GM12892 (cell line): Measurements from ENCODE around the gene KIFC3.
"Not testable (repeated sequence)": the region's sequence is repeated elsewhere in the genome, so short reads cannot be mapped to it uniquely, and the experiment has no call there.

Source experiments
- DNase-seq: peaks from one replicate; pipeline ENCODE4 v3.0.0; 2011; ENCODE audit not compliant: insufficient read length
- FAIRE-seq: peaks from 2 replicates; lab custom pipeline; 2011; peaks lifted over from hg19 to GRCh38; lab: Jason Lieb, UNC
- POLR2A ChIP-seq: IDR thresholded peaks from 2 replicates; pipeline ENCODE4 v1.6.1; 2011; ENCODE audit warnings: low read depth, low read length, control low read depth
- POLR2AphosphoS5 ChIP-seq: IDR thresholded peaks from 2 replicates; pipeline ENCODE4 v1.6.1; 2011; ENCODE audit warnings: low read depth, low read length, control low read depth
- TAF1 ChIP-seq: IDR thresholded peaks from 2 replicates; pipeline ENCODE4 v1.6.1; 2011; ENCODE audit warnings: low read depth, mild to moderate bottlenecking, control low read depth, low read length, borderline replicate concordance

The KIFC3 gene

DNA sequence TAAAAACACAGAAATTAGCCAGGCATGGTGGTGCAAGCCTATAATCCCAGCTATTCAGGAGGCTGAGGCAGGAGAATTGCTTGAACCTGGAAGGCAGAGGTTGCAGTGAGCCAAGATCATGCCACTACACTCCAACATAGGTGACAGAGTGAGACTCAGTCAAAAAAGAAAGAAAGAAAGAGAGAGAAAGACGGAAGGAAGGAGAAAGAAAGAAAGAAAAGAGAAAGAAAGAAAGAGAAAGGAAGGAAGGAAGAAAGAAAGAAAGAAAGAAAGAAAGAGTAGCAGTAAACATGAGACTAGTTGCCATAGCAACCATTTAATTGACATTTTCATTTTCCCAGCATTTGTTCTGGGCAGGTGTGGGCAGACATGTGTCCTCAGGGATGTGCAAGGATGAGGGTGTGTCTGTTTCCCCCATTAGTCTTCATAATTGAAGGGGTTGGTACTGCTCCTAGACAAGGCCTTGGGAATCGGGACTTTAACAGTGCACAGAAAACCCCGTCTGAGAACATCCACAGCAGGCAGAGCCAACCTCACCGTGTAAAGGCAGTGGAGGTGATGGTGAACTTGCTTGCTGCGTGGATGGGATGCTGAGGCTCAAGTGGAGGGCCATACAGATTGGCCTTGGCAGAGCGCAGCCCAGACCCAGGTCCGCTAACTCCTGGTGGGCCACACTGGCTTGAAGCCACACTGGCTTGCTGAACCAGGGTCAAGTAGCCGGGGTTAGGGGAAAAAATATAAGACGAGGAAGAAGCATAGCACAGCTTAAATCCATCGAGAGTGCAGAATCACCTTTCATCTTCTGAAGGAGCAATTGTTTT lies 35.2 kb upstream of the KIFC3 start:
- no peak for TF ChIP-seq POLR2AphosphoS5
- TF ChIP-seq POLR2A: no peak
- TF ChIP-seq TAF1: no peak
- no peak for DNase-seq
- FAIRE-seq: no peak

DNA sequence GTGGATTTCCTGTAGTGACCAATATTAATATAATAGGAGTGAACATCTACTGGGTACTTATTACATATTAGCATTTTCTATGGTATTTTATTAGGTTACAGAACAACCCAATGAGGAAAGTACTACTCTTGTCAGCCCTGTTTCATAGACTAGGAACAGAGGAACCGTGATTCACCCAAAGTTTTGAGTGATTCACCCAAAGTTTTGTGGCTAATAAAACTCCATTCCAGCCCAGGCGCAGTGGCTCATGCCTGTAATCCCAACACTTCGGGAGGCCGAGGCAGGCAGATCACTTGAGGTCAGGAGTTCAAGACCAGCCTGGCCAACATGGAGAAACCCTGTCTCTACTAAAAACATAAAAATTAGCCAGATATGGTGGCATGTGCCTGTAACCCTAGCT lies 33.1 kb upstream of the KIFC3 start:
- not testable (repeated sequence) for FAIRE-seq, DNase-seq

DNA sequence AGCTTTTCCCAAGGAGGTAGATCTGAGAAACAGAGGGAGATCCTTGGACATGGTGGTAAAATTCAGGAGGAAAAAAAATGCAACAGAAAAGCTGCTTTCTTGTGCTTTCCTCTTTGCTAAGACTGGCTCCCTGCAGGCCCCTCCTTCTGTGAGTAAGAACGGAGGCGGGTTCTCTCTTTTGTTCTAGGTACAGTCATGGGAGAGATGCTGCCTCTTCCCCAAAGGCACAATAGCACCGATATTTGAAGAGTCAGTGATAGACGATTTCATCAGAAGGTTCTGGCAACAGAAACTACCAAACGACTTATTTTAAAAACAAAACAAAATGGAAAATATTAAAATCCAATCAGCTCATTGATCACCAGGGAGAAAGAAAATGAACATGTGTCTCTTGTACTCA lies 32.6 kb upstream of the KIFC3 start:
- TF ChIP-seq POLR2A (no peak), TAF1 (no peak), POLR2AphosphoS5 (no peak)
- DNase-seq (no peak), FAIRE-seq (no peak)

DNA sequence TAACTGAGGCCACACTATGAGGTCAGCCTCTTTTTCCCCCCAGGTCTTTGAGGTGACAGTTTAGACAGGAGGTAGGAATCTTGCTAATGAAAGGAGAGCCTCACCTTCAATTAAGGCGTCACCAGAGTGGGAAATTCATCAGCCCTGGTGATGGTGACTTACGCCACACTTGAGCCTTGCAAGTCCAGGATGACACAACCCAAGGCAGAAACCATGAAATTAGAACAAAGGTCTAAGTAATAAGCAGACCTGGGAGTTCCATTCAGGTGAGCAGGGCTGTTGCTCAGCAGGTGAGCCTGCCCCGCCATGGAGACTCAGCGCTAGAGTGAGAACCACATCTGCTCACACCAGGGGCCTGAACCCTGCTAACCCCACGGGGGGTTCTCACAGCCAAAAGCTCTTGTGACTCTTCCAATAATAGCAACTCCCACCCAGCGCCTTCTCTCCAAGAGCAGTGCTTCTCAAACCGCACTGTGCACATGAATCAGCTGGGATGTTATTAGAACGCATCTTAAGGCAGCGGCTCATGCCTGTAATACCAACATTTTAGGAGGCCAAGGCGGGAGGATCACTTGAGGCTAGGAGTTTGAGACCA lies 28.7 kb upstream of the KIFC3 start:
- DNase-seq (no peak), FAIRE-seq (no peak)
- TF ChIP-seq TAF1 (no peak), POLR2A (no peak), POLR2AphosphoS5 (no peak)

DNA sequence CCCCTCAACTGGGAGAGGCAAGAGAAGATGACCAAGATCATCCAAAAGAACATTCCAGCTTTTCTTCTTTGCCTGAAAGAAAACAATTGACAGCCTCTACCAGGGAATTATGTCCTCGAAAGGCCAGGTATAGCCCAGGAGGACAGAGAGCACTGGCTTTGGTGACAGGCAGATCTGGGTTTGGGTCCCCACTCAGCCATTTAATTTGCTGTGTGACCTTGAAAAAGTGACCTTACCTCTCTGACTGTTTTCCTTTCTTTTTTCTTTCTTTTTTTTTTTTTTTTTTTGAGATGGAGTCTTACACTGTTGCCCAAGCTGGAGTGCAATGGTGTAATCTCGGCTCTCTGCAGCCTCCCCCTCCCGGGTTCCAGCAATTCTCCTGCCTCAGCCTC lies 27.7 kb upstream of the KIFC3 start:
- no peak for FAIRE-seq
- TF ChIP-seq TAF1 (no peak), POLR2AphosphoS5 (no peak), POLR2A (no peak)
- DNase-seq: no peak

DNA sequence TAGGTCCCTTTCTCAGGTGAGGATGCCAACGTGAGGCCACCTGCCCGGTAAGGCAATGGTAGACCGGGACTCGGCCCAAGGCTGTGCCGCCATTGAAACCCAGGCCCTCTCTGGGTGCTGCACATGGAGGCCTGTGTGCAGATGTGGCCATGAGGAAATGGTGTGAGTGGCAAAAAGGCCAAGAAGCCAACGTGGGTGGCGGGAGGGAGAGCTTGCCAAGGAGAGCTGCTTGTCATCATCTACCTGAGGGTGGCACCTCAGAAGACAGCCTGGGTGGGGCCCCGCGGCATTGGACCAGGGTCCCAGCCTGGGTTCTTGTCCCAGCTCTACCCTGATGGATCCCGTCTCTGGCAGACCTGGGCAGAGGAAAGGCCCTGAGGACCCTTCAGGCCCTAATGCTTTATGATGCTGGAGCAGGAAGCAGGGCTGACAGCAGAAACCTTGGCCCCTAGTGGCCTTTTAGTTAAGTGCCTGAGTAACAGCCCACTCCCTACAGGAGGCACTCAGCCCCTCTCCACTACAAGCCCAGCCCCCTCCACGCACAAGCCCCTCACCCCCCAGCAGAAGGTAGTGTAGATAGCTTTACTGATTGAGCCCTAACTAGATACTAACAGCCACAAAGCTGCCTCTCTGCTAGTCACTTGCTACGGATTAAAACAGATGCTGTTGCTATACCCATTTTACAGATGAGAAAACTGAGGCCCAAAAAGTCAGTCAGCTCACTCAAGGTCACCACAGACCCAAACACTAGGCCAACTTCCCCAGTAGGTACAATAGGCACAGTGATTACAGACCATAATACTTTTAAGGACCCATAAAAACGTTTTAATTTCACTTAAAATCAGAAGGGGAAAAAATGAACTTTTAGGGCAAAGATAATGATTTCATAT lies 26.2 kb upstream of the KIFC3 start:
- DNase-seq (no peak), FAIRE-seq (no peak)
- TF ChIP-seq POLR2AphosphoS5 (no peak), POLR2A (no peak), TAF1 (no peak)

DNA sequence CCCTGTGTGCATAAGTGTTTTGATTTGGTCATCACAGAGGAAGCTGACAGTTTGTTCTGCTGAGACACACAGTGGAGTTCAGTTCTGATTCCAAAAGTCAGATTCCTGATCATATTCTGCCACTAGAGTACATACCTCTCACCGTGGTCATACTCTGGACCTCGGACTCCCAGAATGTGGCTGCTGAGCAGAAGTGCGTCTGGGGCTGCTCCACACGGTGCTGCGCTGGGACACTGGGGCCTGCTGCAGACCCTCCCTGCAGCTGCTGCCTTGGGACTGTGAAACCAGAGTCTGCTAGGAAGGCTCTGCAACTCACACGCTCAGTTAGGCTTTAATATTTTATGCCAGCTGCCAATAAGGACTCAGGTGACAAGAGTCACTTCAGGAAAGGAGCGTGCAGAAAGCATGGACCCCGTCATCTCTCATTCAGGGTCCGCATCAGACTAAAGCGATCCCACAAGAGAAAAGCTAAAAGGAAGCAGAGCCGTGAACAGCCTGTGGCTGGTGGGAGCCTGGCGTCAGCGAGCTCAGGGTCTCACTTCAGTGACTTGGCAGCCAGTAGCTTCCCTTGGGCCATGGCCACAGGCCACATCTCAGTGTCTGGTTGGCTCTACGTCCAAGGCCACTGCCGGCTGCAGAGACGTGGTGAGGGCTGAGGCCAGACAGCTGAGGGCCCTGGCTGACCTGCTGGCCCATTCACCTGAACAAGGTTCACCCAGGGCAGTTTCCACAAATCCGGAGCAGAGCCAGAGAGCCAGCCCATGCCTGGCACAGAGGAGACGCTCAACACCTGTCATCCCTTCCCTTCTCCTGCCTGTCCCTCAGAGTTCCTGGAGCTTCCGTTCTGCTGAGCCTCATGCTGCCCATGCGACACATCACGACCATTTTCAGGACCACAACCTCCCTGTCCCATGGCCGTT lies 24.7 kb upstream of the KIFC3 start:
- FAIRE-seq (no peak), DNase-seq (no peak)
- TF ChIP-seq POLR2A (no peak), TAF1 (no peak), POLR2AphosphoS5 (no peak)

DNA sequence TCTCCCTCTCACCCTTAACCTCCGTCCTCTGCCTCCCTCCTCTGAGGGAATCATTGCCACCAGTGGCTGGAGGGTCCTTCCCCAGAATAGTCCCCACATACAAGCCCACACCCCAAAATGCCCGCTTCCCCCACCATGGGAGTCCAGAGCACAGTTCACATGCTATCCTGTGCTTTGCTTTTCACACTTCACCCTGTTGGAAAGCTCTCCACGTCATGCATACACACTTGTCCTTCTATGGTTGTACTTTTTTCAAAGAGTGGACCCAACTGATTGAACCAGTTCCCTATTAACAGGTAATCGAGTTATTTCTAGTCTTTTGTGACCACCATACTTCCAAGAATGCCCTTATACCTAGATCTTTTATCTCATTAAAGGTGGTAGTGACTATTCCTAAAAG lies 23.8 kb upstream of the KIFC3 start:
- TF ChIP-seq TAF1 (no peak), POLR2AphosphoS5 (no peak), POLR2A (no peak)
- FAIRE-seq (no peak), DNase-seq (no peak)

DNA sequence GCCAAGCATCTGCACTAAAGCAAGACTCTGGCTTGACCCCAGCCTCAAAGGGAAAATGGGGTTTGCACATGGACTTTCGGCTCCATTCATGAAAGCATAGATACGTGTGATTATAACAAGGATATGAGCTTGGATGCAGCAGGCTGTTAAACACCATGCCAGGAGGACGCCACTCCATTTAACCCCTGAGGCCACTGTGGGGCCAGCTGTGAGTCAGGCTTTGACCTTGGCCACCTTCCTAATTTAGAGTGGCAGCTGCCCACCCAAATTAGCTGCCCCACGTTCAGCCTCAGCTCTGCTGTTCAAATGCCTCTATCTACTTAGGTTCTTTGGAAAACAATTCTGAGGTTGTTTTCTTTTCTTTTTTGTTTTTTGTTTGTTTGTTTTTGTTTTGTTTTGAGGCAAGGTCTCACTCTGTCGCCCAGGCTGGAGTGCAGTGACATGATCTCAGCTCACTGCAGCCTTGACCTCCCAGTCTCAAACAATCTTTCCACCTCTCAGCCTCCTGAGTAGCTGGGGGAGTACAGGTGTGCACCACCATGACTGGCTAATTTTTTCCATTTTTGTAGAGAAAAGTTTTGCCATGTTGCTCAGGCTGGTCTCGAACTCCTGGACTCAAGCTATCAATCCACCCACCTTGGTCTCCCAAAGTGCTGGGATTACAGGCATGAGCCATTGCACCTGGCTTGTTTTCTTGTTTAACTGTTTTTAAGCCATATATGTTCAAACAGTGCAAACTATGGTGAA lies 23.2 kb upstream of the KIFC3 start:
- TF ChIP-seq POLR2AphosphoS5 (no peak), TAF1 (no peak), POLR2A (no peak)
- no peak for FAIRE-seq

DNA sequence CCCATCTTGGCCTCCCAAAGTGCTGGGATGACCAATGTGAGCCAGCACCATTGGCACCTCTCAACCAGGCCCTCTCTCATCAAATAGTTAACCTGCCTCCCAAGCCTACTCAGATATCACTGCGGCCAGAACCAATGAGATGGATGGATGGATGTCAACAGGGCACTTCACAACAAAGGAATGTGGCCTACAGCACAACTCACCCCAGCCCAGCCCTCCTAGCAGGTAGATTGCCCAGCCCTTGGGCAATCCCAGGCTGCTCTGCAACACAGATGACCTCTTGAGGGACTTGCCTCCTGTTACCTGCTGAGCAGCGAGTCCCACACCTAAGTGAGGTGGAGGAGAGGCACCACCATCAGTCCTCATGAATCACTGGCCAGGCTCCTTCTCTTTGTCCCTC lies 22.6 kb upstream of the KIFC3 start:
- no peak for TF ChIP-seq POLR2A
- TF ChIP-seq TAF1: no peak
- TF ChIP-seq POLR2AphosphoS5: no peak
- FAIRE-seq (no peak), DNase-seq (no peak)

More for the DNA sequence above, 23.2 kb upstream of the KIFC3 start:
- no peak for DNase-seq
